ENCODE data around the gene JAG1. TPM values are rescaled to one million over a fixed set of nuclear protein-coding genes. Genes with fewer than 3 reads are reported as not detected.
A peak's percentile ranks its signal among the peaks of the same experiment; 100 is the strongest.

The JAG1 gene
- total and polyA plus RNA-seq, 3 donors from 2014 or later: 17.4 to 30.6 (median 24.7) TPM

GRCh38 chr20:10609770-10610169 lies 64.0 kb downstream of the JAG1 start:
- H3K4me1 ChIP-seq: peaks cover 14% of the 10 kb centered on the region
- H3K27me3 ChIP-seq: no peaks in the 10 kb centered on the region
- no peak for DNase-seq
- intact Hi-C loops (cut with DNase I; ENCODE audit: low total_unique reads): no loop called here
- no peak overlapping the region for H3K4me3 ChIP-seq
- no peaks in the 10 kb centered on the region for H3K36me3 ChIP-seq (ENCODE audit: low read depth, missing control alignments)
- H3K9me3 ChIP-seq: no peaks in the 10 kb centered on the region
- peak overlapping the region in 1 of 2 donors; percentile 70 for H3K27ac ChIP-seq
- no peak for TF ChIP-seq POLR2A (IDR thresholded peaks at IDR 0.05)

- Histone ChIP-seq H3K4me1 (peaks cover 14% of the 10 kb centered on the region), H3K36me3 (ENCODE audit: low read depth, missing control alignments) (no peaks in the 10 kb centered on the region), H3K27me3 (no peaks in the 10 kb centered on the region), H3K9me3 (no peaks in the 10 kb centered on the region), H3K27ac (peak overlapping the region in 1 of 2 donors; percentile 70), H3K4me3 (no peak overlapping the region)
- intact Hi-C loops (cut with DNase I; ENCODE audit: low total_unique reads): no loop called here
- 53 to 62% methylated on average over 2 of the region's 2 CpGs for WGBS, 2 donors
- TF ChIP-seq CTCF (IDR thresholded peaks at IDR 0.05) (no peak), POLR2A (IDR thresholded peaks at IDR 0.05) (no peak)
- peak; percentile 71 for DNase-seq
Observed at GRCh38 chr20:10609276-10609675, 64.5 kb downstream of the JAG1 start.

GRCh38 chr20:10605547-10606195 lies 68.1 kb downstream of the JAG1 start:
- no peak for DNase-seq

GRCh38 chr20:10604865-10605440 lies 68.8 kb downstream of the JAG1 start:
- Histone ChIP-seq H3K27ac (peak overlapping the region in 1 of 2 donors; percentile 6), H3K4me3 (no peak overlapping the region), H3K27me3 (no peaks in the 10 kb centered on the region), H3K36me3 (ENCODE audit: low read depth, missing control alignments) (no peaks in the 10 kb centered on the region), H3K4me1 (peaks cover 12% of the 10 kb centered on the region), H3K9me3 (no peaks in the 10 kb centered on the region)
- WGBS, 2 donors: 55 to 69% methylated on average over 2 of the region's 2 CpGs
- no peak for TF ChIP-seq CTCF (IDR thresholded peaks at IDR 0.05)
- TF ChIP-seq POLR2A (IDR thresholded peaks at IDR 0.05): no peak
- no peak for DNase-seq
- intact Hi-C loops (cut with DNase I; ENCODE audit: low total_unique reads): no loop called here

More at GRCh38 chr20:10605547-10606195, 68.1 kb downstream of the JAG1 start:
- Histone ChIP-seq H3K4me3 (no peak overlapping the region), H3K4me1 (peaks cover 14% of the 10 kb centered on the region), H3K9me3 (no peaks in the 10 kb centered on the region), H3K27ac (no peak overlapping the region), H3K36me3 (ENCODE audit: low read depth, missing control alignments) (no peaks in the 10 kb centered on the region), H3K27me3 (no peaks in the 10 kb centered on the region)
- TF ChIP-seq POLR2A (IDR thresholded peaks at IDR 0.05) (no peak), CTCF (IDR thresholded peaks at IDR 0.05) (no peak)
- 81 to 92% methylated on average over 3 of the region's 3 CpGs for WGBS, 2 donors
- intact Hi-C loops (cut with DNase I; ENCODE audit: low total_unique reads): no loop called here

- intact Hi-C loops (cut with DNase I; ENCODE audit: low total_unique reads): no loop called here
- Histone ChIP-seq H3K9me3 (no peaks in the 10 kb centered on the region), H3K4me3 (no peak overlapping the region), H3K4me1 (peaks cover 5% of the 10 kb centered on the region), H3K27ac (no peak overlapping the region), H3K36me3 (ENCODE audit: low read depth, missing control alignments) (no peaks in the 10 kb centered on the region), H3K27me3 (no peaks in the 10 kb centered on the region)
- WGBS, 2 donors: 61 to 67% methylated on average over 8 of the region's 8 CpGs
- peak; percentile 39 for DNase-seq
- TF ChIP-seq CTCF (IDR thresholded peaks at IDR 0.05) (no peak), POLR2A (IDR thresholded peaks at IDR 0.05) (no peak)
Observed at GRCh38 chr20:10603971-10604864, 69.6 kb downstream of the JAG1 start.

Measured in testis (tissue), 3 donors.